22Rv1 (cell line): ENCODE measurements around the gene SMARCA5.

Source experiments
- H3K27ac ChIP-seq: fragments of 450-650 bp; 2 replicates; pipeline ENCODE4 v1.5.1; 2017
- ZFX ChIP-seq: fragments of 450-650 bp; IDR thresholded peaks from 2 replicates; pipeline ENCODE4 v1.6.1; 2017; ENCODE audit warnings: antibody characterized with exemption, borderline replicate concordance
- TF ChIP-seq, protein P1 (sequence below): fragments of 450-650 bp; IDR thresholded peaks from 2 replicates; pipeline ENCODE4 v1.5.1; 2017; ENCODE audit warnings: mild to moderate bottlenecking

Gene SMARCA5, protein sequence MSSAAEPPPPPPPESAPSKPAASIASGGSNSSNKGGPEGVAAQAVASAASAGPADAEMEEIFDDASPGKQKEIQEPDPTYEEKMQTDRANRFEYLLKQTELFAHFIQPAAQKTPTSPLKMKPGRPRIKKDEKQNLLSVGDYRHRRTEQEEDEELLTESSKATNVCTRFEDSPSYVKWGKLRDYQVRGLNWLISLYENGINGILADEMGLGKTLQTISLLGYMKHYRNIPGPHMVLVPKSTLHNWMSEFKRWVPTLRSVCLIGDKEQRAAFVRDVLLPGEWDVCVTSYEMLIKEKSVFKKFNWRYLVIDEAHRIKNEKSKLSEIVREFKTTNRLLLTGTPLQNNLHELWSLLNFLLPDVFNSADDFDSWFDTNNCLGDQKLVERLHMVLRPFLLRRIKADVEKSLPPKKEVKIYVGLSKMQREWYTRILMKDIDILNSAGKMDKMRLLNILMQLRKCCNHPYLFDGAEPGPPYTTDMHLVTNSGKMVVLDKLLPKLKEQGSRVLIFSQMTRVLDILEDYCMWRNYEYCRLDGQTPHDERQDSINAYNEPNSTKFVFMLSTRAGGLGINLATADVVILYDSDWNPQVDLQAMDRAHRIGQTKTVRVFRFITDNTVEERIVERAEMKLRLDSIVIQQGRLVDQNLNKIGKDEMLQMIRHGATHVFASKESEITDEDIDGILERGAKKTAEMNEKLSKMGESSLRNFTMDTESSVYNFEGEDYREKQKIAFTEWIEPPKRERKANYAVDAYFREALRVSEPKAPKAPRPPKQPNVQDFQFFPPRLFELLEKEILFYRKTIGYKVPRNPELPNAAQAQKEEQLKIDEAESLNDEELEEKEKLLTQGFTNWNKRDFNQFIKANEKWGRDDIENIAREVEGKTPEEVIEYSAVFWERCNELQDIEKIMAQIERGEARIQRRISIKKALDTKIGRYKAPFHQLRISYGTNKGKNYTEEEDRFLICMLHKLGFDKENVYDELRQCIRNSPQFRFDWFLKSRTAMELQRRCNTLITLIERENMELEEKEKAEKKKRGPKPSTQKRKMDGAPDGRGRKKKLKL

DNA sequence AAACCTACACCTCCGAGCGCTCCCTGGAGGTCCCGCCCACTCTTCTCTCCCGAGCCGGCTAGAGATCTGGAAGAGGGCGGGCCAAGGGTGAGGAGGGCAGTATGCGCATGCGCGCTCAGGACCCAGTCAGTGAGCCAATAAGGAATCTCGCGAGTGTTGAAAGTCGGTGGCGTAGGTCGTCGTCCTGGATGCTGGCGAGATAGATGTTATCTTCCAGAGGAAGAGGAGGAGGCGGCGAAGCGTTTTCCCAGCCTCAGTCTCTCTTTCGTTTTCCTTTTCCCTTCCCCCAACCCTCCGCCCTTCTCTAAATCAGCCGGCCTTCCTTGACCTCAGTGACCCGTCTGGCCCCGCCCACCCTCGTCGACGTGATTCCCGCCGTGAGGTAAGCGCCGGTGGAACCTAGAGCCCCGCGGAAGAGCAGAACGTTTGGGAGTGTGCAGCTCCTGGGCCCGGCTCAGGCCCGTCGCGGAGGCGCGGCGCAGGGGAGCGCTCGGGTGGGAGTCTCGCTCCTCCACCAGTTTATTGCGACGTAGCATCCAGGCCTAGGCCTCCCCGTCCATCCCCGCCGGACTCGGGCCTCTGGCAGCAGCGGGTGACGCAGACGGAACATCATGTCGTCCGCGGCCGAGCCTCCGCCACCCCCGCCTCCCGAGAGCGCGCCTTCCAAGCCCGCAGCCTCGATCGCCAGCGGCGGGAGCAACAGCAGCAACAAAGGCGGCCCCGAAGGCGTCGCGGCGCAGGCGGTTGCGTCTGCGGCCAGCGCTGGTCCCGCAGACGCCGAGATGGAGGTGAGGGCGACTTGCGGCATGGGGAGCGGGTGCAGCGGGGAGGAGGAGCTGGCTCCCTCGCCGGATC lies at the start of gene SMARCA5:
TSS of gene SMARCA5 (plus strand) at position 389 of the 855 bp plus-strand sequence. CDS start at position 612, 223 bp downstream.
- H3K27ac ChIP-seq: peak within 1 kb of the TSS; percentile 96
- TF ChIP-seq, protein P1, sequence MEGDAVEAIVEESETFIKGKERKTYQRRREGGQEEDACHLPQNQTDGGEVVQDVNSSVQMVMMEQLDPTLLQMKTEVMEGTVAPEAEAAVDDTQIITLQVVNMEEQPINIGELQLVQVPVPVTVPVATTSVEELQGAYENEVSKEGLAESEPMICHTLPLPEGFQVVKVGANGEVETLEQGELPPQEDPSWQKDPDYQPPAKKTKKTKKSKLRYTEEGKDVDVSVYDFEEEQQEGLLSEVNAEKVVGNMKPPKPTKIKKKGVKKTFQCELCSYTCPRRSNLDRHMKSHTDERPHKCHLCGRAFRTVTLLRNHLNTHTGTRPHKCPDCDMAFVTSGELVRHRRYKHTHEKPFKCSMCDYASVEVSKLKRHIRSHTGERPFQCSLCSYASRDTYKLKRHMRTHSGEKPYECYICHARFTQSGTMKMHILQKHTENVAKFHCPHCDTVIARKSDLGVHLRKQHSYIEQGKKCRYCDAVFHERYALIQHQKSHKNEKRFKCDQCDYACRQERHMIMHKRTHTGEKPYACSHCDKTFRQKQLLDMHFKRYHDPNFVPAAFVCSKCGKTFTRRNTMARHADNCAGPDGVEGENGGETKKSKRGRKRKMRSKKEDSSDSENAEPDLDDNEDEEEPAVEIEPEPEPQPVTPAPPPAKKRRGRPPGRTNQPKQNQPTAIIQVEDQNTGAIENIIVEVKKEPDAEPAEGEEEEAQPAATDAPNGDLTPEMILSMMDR: no peak
- TF ChIP-seq ZFX: no peak

- TF ChIP-seq ZFX: no peak
- TF ChIP-seq, protein P1: no peak
- H3K27ac ChIP-seq: no peak overlapping the region
Measured at GRCh38 chr4:143473334-143474126, 40.0 kb upstream of the SMARCA5 start.

GRCh38 chr4:143477487-143477886 lies 36.0 kb upstream of the SMARCA5 start:
- no peak for TF ChIP-seq ZFX
- TF ChIP-seq, protein P1: no peak
- H3K27ac ChIP-seq: no peak overlapping the region

DNA sequence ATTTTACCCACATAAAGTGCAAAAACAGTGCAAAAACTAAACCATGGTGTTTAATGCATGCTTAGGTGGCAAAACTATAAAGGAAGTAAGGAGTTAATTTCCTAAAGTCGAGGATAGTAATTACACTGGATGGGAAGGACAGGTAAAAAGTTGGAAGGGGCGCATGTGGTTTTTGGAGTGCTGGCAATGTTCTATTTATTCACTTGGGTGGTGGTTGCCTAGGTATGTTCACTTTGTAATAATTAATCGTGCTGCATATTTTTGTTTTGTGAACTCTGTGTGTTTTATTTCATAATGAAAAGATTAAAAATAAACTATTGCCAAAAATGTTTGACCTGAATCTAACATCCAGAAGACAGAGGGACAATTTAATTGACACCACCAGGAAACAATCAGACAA lies 32.1 kb upstream of the SMARCA5 start:
- TF ChIP-seq, protein P1: no peak
- TF ChIP-seq ZFX: no peak
- H3K27ac ChIP-seq: no peak overlapping the region

- H3K27ac ChIP-seq: no peak overlapping the region
- no peak for TF ChIP-seq ZFX
- TF ChIP-seq, protein P1: peak; percentile 62
Measured at GRCh38 chr4:143482840-143483239, 30.7 kb upstream of the SMARCA5 start.

GRCh38 chr4:143486314-143486713 lies 27.2 kb upstream of the SMARCA5 start:
- TF ChIP-seq, protein P1: no peak
- TF ChIP-seq ZFX: no peak
- no peak overlapping the region for H3K27ac ChIP-seq
